H54 (cell line): ENCODE results near the gene TOMM20.

Source experiments
- DNase-seq: peaks from one replicate; pipeline ENCODE4 v3.0.0; 2011; ENCODE audit warnings: low spot score, mixed read lengths; ENCODE audit not compliant: insufficient read length
- FAIRE-seq: peaks from 3 replicates; lab custom pipeline; 2011; peaks lifted over from hg19 to GRCh38; lab: Jason Lieb, UNC
- POLR2A ChIP-seq: IDR thresholded peaks from 2 replicates; pipeline ENCODE4 v1.6.1; 2011; ENCODE audit warnings: low read depth, mild to moderate bottlenecking, low read length

TOMM20 gene

DNA sequence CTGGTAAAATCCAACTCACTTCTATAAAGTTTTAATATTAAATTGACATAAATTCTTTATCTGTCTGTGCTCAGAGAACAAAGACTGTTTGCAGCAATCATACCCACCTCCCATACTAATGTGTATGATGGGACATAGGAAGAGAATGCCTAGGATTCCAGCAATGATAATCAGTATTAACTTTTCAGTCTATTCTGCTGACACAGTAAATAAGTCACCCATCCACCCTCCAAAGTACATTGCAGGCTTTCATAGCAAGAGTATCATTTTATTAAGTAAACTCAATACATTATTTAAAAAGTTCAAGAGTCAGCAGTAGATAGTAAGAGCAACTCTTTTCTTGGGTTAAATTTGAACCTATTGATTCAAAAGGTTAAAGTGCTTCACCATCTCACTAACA, 23.6 kb upstream of the TOMM20 start:
- DNase-seq (no peak), FAIRE-seq (no peak)
- TF ChIP-seq POLR2A, result no peak

DNA sequence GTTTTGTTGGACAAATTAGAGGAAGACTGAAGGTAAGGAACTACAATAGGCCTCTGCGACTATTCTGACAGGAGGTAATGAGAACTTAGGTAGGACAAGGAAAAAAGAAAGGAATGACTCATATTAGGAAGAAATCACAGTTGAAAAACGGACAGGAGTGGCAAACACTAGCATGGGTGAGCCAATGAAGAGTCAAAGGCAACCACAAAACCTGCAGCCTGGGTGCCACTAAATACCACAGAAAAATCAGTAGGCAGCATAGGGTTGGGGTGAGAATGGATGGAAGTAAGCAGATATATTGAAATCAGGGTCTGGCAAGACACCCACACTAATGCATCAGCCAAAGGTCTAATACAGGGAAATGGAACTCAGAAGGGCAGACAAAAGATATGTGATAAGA, 22.4 kb upstream of the TOMM20 start:
- no peak for TF ChIP-seq POLR2A
- DNase-seq (no peak), FAIRE-seq (no peak)

DNA sequence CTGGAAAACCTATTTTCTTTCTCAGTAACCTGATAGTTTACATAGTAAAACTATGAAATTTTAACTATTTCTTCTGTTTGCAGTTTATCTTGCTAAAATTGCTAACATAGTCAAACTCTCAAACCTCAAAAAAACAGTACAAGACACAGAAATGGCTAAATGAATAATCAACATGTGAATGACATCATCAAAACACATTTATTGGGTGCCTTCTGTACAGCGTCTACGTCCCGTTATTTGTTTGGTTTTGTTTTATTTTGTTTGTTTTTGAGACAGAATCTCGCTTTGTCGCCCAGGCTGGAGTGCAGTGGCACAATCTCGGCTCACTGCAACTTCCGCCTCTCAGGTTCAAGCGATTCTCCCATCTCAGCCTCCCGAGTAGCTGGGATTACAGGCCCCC, 21.2 kb upstream of the TOMM20 start:
- TF ChIP-seq POLR2A, result no peak
- FAIRE-seq (no peak), DNase-seq (no peak)

DNA sequence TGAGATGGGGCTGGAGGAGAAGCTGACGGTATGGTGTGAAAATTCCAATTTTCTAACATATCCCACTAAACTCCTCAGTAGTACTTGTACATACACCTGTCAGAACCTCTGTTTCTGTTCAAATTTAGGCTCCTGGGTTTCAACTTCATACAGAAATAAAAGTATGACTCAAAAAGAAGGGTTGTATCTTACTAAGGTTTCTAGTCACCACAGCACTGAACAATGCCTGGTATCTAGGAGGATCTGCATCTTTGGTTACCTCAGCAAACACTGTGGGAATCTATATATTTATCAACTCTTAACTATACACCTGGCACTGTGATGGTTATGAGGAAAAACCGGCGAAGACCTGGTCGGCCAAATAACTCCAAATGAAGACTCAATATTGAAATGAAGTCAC, 18.6 kb upstream of the TOMM20 start:
- FAIRE-seq (no peak), DNase-seq (no peak)
- no peak for TF ChIP-seq POLR2A

DNA sequence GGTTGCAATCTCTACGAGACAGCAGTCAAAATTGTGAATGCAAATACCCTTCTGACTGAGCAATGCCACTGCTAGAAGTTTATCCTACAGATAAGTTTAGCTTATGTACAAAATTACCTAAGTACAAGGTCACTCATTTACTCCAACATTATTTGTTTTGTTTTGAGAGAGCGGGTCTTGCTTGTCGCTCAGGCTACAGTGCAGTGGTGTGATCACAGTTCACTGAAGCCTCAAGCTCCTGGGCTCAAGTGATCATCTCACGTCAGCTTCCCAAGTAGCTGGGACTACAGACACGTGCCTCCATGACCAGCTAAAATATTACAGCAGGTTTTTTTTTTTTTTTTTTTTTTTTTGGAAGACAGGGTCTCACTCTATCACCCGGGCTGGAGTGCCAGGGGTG, 17.0 kb upstream of the TOMM20 start:
- DNase-seq (no peak), FAIRE-seq (no peak)
- TF ChIP-seq POLR2A, result no peak

DNA sequence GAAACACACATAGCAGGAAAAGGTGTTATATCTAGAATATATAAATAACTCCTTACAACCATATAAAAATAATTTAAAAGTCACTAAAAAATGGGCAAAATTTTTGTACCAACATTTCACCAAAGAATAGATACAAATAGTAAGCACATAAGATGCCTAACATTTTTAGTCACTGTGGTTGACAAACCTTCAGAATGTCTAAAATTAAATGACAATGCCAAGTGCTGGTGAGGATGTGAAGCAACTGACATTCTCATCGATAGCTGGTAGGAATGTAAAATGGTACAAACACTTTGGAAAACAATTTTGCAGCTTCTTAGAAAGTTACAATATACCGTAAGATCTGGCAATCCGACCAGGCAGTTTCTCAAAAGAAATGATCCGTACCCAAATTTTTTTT, 14.4 kb upstream of the TOMM20 start:
- no peak for TF ChIP-seq POLR2A
- FAIRE-seq, result no peak
- no peak for DNase-seq

- DNase-seq, result no peak
- no peak for FAIRE-seq
- TF ChIP-seq POLR2A, result no peak
Observed at GRCh38 chr1:235139315-235139714, 10.7 kb upstream of the TOMM20 start.

DNA sequence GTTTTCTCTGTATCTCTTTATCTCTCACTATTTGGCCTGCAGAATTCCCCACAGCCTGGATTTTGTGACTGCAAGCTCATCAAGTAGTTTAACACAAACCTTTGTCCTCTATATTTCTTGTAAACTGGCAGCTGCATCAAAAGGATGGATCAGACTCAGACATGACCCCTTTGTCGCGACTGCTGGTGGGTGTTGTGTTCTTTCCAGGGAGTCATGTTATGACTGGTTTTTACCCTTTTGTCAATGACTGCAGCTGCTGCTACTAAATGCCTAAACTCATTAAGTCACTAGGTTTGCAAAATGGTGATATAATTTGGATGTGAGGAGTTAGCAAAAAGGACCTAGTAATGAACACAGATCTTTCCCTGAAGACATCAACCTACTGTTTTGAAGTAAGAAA, 10.2 kb upstream of the TOMM20 start:
- FAIRE-seq (no peak), DNase-seq (no peak)
- TF ChIP-seq POLR2A, result no peak

DNA sequence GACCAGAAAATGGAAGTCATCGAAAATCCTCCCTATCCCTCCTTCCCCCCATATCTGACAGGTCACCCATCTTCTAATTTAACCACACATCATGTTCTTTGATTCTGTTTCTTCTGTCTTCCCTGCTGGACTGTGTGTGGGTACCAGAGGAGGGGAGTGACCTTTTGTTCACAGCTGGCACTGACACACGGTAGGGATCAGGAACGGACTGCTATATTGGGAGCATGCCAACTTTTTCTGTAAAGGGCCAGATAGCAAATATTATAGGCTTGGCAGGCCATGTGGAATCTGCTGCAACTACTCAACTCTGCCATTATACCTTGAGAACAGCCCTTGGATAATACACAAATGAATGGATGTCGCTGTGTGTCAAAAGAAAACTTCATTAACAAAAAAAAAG, 7.5 kb upstream of the TOMM20 start:
- DNase-seq (no peak), FAIRE-seq (no peak)
- no peak for TF ChIP-seq POLR2A

DNA sequence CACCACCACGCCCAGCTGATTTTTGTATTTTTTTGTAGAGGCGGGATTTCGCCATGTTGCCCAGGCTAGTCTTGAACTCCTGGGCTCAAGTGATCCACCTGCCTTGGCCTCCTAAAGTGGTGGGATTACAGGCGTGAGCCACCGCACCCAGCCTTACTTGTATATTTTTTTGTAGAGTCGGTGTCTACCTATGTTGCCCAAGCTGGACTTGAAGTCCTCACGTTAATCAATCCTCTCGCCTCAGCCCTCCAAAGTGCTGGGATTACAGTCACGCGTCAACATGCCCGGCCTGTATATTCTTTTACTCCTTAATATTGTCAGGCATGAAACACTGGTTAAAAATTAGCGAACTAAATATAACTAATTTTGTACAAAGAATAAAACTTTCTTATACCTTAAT, 5.5 kb upstream of the TOMM20 start:
- no peak for DNase-seq
- no peak for FAIRE-seq
- TF ChIP-seq POLR2A, result no peak

DNA sequence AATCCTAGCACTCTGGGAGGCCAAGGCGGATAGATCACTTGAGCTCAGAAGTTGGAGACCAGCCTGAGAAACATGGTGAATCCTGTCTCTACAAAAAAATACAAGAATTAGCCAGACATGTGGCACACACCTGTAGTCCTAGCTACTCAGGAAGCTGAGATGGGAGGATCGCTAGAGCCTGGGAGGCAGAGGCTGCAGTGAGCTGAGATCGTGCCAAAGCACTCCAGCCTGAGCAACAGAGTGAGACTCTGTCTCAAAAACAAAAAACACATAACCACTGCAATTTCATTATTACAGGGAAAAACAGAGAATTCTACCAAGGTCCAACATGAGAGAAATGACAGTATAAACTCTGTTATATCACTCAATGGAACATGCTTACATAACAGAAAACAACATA, 4.4 kb upstream of the TOMM20 start:
- FAIRE-seq (no peak), DNase-seq (no peak)
- TF ChIP-seq POLR2A, result no peak

DNA sequence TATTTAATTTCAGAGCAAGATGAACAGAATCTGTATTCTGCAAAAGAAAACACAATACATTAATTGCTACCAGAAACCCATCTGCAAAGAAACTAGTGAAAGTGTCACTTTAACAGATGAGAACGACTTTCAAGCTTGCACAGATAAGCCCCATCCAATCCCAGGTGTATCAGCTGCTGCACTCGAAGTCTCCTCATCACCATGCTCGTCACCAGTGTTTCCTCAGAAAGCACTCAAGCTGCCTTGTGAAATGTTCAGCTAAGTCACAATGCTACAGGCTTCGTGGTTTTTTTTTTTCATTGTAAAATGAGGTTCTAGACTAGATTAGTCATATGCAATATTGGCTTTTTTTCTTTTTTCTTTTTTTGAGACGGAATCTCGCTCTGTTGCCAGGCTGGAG, 3.3 kb upstream of the TOMM20 start:
- FAIRE-seq, result no peak
- no peak for DNase-seq
- TF ChIP-seq POLR2A, result no peak

DNA sequence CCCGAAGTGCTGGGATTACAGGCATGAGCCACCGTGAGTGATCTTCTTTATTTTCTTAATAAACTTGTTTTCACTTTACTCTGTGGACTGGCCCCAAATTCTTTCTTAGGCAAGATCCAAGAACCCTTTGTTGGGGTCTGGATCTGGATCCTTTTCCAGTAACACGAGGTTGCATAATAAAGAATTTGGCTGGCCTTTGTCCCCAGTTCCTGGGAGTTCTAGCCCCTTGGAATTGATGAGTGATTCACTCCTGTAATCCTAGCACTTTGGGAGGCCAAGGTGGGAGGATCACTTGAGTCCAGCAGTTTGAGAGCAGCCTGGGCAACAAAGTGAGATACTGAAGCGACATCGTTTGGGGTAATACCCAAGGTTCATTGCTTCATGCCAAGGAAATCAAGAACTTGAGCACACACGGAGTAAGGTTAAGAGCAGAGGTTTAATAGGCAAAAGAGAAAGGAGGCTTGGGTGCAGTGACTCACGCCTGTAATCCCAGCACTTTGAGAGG, 2.2 kb upstream of the TOMM20 start:
- TF ChIP-seq POLR2A, result no peak
- DNase-seq, result no peak
- no peak for FAIRE-seq

- FAIRE-seq (no peak), DNase-seq (no peak)
- no peak for TF ChIP-seq POLR2A
Observed at GRCh38 chr1:235129774-235130570, 1.3 kb upstream of the TOMM20 start.
